ENCODE measurements around the gene LRMDA. TPM values are rescaled to one million over a fixed set of nuclear protein-coding genes. Genes with fewer than 3 reads are reported as not detected.

The LRMDA gene
- total and polyA plus RNA-seq, 2 of the 13 experiments (the other 11 are each of a cell fraction or from before 2014, with no cell fraction given), result 13.4 to 22.0 TPM

GRCh38 chr10:75744261-75744660, 312.8 kb downstream of the LRMDA start (continued):
- TF ChIP-seq CEBPZ (IDR thresholded peaks at IDR 0.05; ENCODE audit: low read length) (no peak), ZNF30 (CRISPR knock-in tag; IDR thresholded peaks at IDR 0.05) (no peak), ISX (CRISPR knock-in tag; conservative IDR thresholded peaks at IDR 0.05) (no peak), RARA (CRISPR knock-in tag; IDR thresholded peaks at IDR 0.05) (no peak), SMAD9 (CRISPR knock-in tag; IDR thresholded peaks at IDR 0.05) (no peak), NPAS2 (CRISPR knock-in tag; IDR thresholded peaks at IDR 0.05; ENCODE audit: borderline replicate concordance) (no peak), ZBTB2 (CRISPR knock-in tag; IDR thresholded peaks at IDR 0.05; ENCODE audit: low read depth) (no peak), FOSL1 (CRISPR knock-in tag; IDR thresholded peaks at IDR 0.05; ENCODE audit: borderline replicate concordance) (no peak)

GRCh38 chr10:75746356-75746755, 314.9 kb downstream of the LRMDA start:
- ChIA-PET CTCF (ENCODE audit: low intra/inter-chr PET ratio, low total read pairs) (no interaction called here), POLR2A (interaction anchor here (0.9 to 2.2 kb wide), 9 partner anchors 10 to 345 kb away, joined by 3 to 22 read pairs (median 7); partner anchors contain the start of gene ZNF503)
- no peak overlapping the region for H3K4me2 ChIP-seq (ENCODE audit: low read depth, low read length)
- no peaks in the 10 kb centered on the region for H3K9me3 ChIP-seq (ENCODE audit: low read length)
- H3K4me1 ChIP-seq (ENCODE audit: insufficient read depth, low read length), result peaks cover 55% of the 10 kb centered on the region
- H4K20me1 ChIP-seq (ENCODE audit: insufficient read depth, low read length), result no peaks in the 10 kb centered on the region
- ATAC-seq, result peak; percentile 49; the same call in 1 of the 3 replicates
- intact Hi-C loops (cut with micrococcal nuclease; ENCODE audit: unreplicated experiment), result no loop called here
- H3K36me3 ChIP-seq (replicated peaks in 1 of 2; ENCODE audit: control insufficient read depth in 1 of 2, insufficient read depth in 2 of 2, low read length in 2 of 2), result no peaks in the 10 kb centered on the region
- no peak overlapping the region for H3K4me3 ChIP-seq (replicated peaks in 1 of 3; ENCODE audit: insufficient read depth in 1 of 3, low read depth in 2 of 3, low read length in 3 of 3)
- FAIRE-seq, result peak; percentile 52
- no peak overlapping the region for H2AFZ ChIP-seq (ENCODE audit: low read length)
- in situ Hi-C loops (cut with HindIII; ENCODE audit: extremely low pct_ligation_motif_present, low pct_unique_long_range_greater_than_20kb), result no loop called here
- 56% methylated on average over 5 of the region's 5 CpGs for WGBS (ENCODE audit: low lambda C conversion rate)
- H3K27ac ChIP-seq (ENCODE audit: extremely low read length, insufficient read depth, low read length), result peak overlapping the region; percentile 21
- H3K27me3 ChIP-seq (ENCODE audit: control insufficient read depth in 1 of 2, insufficient read depth in 2 of 2, low read length in 2 of 2), result no peaks in the 10 kb centered on the region
- peak; percentile 46 for DNase-seq (ENCODE audit: low spot score)
- BruUV-seq (replicated peaks), result no TSS peak
- no peaks in the 10 kb centered on the region for H3K79me2 ChIP-seq (ENCODE audit: insufficient read depth, low read length)
- no peak overlapping the region for H3K9ac ChIP-seq (ENCODE audit: insufficient read depth, low read depth, low read length)
- peak; percentile 55; the same call in 1 of the 2 replicates for TF ChIP-seq MED1 (CRISPR knock-in tag; IDR thresholded peaks at IDR 0.05)
- TF ChIP-seq ZNF549 (CRISPR knock-in tag; IDR thresholded peaks at IDR 0.05), result no peak
- no peak for TF ChIP-seq ARHGAP35 (CRISPR knock-in tag; IDR thresholded peaks at IDR 0.05; ENCODE audit: borderline replicate concordance)
- no peak for TF ChIP-seq RXRA (CRISPR knock-in tag; IDR thresholded peaks at IDR 0.05)
- no peak for TF ChIP-seq GATAD1 (CRISPR knock-in tag; IDR thresholded peaks at IDR 0.05)
- peak; percentile 58 for TF ChIP-seq ARID3A (IDR thresholded peaks at IDR 0.05; ENCODE audit: low read depth, low read length)
- TF ChIP-seq CENPT (CRISPR knock-in tag; IDR thresholded peaks at IDR 0.05; ENCODE audit: low read depth), result no peak
- no peak for TF ChIP-seq ARNT2 (CRISPR knock-in tag; IDR thresholded peaks at IDR 0.05; ENCODE audit: low read depth)
- TF ChIP-seq ZSCAN5A (CRISPR knock-in tag; IDR thresholded peaks at IDR 0.05; ENCODE audit: borderline replicate concordance), result no peak

All from HepG2 (cell line).